ENCODE measurements around the gene DCANP1.

Gene DCANP1

DNA sequence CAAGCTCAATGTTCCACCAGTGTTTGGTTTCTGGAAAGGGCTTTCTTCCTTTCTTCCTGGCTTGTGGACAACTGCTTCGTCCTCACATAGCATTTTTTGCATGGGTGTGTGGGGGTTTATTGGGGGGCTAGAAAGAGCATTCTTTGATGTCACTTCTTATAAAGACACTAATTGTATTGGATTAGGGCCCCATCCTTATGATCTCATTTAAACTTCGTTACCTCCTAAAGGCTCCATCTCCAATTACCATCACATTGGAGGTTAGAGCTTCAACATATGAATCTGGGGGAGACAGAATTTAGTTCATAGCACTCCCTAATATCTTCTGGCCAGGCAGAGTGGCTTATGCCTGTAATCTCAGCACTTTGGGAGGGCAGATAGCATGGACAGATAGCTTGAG lies 42.1 kb downstream of the DCANP1 start:
- TF ChIP-seq POLR2AphosphoS5 (IDR thresholded peaks at IDR 0.05; ENCODE audit: low read depth, low read length) (no peak), TAF1 (IDR thresholded peaks at IDR 0.05; ENCODE audit: borderline replicate concordance, insufficient read depth, low read length) (no peak), FOXP2 (optimal IDR thresholded peaks at IDR 0.05; ENCODE audit: borderline replicate concordance, extremely low read depth, extremely low read length, insufficient read depth) (no peak)
- TF ChIP-seq, protein P1, sequence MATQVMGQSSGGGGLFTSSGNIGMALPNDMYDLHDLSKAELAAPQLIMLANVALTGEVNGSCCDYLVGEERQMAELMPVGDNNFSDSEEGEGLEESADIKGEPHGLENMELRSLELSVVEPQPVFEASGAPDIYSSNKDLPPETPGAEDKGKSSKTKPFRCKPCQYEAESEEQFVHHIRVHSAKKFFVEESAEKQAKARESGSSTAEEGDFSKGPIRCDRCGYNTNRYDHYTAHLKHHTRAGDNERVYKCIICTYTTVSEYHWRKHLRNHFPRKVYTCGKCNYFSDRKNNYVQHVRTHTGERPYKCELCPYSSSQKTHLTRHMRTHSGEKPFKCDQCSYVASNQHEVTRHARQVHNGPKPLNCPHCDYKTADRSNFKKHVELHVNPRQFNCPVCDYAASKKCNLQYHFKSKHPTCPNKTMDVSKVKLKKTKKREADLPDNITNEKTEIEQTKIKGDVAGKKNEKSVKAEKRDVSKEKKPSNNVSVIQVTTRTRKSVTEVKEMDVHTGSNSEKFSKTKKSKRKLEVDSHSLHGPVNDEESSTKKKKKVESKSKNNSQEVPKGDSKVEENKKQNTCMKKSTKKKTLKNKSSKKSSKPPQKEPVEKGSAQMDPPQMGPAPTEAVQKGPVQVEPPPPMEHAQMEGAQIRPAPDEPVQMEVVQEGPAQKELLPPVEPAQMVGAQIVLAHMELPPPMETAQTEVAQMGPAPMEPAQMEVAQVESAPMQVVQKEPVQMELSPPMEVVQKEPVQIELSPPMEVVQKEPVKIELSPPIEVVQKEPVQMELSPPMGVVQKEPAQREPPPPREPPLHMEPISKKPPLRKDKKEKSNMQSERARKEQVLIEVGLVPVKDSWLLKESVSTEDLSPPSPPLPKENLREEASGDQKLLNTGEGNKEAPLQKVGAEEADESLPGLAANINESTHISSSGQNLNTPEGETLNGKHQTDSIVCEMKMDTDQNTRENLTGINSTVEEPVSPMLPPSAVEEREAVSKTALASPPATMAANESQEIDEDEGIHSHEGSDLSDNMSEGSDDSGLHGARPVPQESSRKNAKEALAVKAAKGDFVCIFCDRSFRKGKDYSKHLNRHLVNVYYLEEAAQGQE (IDR thresholded peaks at IDR 0.05; ENCODE audit: insufficient read depth in 1 of 2, low read depth in 2 of 2, low read length in 2 of 2), result no peak

DNA sequence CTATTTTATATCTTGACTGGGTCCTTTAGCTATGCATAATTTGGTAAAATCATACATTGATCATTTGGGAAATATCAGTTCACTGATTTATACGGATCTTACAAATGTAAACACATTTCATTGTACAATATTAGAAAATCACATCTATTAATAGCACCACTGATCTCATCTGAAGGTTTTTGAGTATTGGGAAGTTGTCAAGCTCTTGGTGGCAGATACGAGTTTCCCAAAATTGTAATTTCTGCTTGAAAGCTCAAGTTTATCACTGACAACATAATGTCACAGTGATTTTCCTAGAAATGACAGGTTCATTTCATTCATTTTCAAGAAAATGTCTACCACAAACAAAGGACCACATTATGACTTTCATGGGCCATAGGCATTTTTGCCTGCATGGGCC lies 45.1 kb downstream of the DCANP1 start:
- no peak for TF ChIP-seq FOXP2 (optimal IDR thresholded peaks at IDR 0.05; ENCODE audit: borderline replicate concordance, extremely low read depth, extremely low read length, insufficient read depth)

DNA sequence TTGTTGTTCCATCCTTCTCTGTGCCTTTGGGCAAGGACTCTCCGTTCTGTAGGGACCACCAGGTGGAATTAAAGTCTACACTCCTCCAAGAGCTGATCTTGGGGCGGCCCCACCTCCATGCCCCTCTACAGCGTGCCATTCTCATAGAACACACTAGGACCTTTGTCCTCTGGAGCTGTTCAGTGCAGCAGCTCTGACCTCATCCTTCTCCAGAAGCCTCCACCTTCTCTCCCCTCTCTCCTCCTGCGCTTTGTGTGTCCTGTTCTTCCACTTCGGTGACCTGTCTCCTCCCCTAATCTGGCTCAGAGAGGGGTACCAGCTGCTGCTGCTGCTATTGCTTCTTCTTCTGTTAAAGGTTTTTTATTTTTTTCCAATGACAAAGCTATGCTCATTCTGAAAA lies 46.3 kb downstream of the DCANP1 start:
- no peak for TF ChIP-seq POLR2AphosphoS5 (IDR thresholded peaks at IDR 0.05; ENCODE audit: low read depth, low read length)
- no peak for TF ChIP-seq SIN3A (IDR thresholded peaks at IDR 0.05; ENCODE audit: borderline replicate concordance, insufficient read depth, low read length)
- TF ChIP-seq FOXP2 (optimal IDR thresholded peaks at IDR 0.05; ENCODE audit: borderline replicate concordance, extremely low read depth, extremely low read length, insufficient read depth), result no peak
- TF ChIP-seq, protein P1 (IDR thresholded peaks at IDR 0.05; ENCODE audit: insufficient read depth in 1 of 2, low read depth in 2 of 2, low read length in 2 of 2), result no peak
- TF ChIP-seq TAF1 (IDR thresholded peaks at IDR 0.05; ENCODE audit: borderline replicate concordance, insufficient read depth, low read length), result no peak

DNA sequence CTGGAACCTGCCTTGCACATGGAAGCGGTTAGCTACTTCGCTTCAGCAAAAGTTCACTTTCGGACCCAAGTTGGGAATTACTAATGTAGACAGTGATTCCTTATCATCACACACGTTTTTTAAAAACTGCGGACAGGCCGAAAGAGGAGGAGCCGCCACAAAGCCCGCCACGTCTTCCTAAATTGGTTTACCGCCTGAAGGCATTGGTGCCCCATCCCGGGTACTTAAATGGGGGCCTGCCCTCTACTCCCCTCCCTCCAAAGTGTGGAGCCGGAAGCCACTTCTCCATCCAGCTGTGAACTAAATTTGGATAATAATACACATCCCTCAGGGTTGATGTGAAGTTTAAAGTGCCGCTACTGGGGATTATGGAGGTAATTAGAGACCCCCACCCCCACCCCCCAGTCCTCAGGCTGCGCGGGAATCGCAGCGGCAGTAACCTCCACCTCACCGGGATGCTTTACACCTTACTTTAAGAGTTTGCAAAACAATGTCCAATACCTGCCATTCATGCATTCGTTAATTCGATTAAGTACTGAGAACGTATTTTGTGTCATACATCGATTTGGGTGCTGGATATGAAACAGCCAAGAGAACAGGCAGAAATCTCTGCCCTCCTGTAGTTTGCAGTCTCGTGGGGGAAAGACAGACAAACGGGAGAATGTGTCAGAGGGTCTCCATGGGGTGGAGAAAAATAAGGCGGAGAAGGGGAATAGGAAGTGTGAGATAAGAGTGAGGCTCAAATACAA lies 47.2 kb downstream of the DCANP1 start:
- TF ChIP-seq, protein P1 (IDR thresholded peaks at IDR 0.05; ENCODE audit: insufficient read depth in 1 of 2, low read depth in 2 of 2, low read length in 2 of 2), result no peak
- TF ChIP-seq POLR2AphosphoS5 (IDR thresholded peaks at IDR 0.05; ENCODE audit: low read depth, low read length) (no peak), FOXP2 (optimal IDR thresholded peaks at IDR 0.05; ENCODE audit: borderline replicate concordance, extremely low read depth, extremely low read length, insufficient read depth) (no peak), TAF1 (IDR thresholded peaks at IDR 0.05; ENCODE audit: borderline replicate concordance, insufficient read depth, low read length) (no peak), SIN3A (IDR thresholded peaks at IDR 0.05; ENCODE audit: borderline replicate concordance, insufficient read depth, low read length) (no peak)

DNA sequence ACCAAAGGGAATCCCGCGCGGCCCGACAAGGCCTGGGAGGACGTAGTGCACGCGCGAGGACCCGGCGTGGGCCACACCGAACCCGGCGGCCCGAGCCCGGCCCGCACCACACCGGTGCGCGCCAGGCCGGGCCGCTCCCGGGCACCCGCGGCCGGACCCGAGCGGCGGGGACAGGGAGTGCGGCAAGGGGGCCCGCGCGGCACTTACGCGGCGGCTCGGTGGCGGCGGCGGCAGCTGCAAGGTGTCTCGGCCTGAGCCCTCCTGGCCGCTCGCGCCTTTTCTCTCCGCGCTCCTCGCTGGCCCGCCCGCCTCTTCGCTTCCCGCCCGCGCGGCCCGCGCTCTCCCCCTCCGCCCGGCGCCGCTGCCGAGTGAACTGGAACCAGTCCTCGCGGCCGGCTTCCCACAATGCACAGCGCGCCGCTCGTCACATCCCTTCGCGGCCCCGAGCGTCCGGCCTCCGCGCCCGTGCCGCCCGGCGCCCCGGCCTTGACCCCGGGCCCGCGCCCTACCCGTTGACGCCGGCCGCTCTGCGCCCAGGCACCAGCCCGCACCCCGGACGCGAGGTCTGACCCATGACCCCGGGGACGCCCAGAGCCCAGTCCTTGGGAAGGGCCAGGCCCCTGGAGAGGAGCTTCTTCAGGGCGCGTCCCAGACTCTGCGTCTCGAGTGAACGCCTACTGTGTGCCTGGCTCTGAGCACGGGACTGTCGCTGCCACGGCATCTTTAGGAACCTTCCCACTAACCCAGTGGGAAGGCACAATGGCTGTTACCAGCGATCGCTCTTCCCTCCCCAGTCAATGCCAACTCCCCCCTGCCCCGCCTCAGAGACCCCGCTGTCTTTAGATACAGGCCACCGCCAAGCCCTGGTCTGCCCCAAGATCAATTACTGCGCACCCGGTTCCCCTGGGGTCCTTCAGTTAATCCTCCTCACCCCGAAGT lies 48.0 kb downstream of the DCANP1 start, which contains the start of gene MACROH2A1:
Gene MACROH2A1, minus strand, starts transcription at position 377 of the 939 bp plus-strand sequence. CDS start 10,138 bp downstream, outside the sequence.
- TF ChIP-seq SIN3A (IDR thresholded peaks at IDR 0.05; ENCODE audit: borderline replicate concordance, insufficient read depth, low read length), result no peak
- peak; percentile 74 for TF ChIP-seq POLR2AphosphoS5 (IDR thresholded peaks at IDR 0.05; ENCODE audit: low read depth, low read length)
- TF ChIP-seq, protein P1 (IDR thresholded peaks at IDR 0.05; ENCODE audit: insufficient read depth in 1 of 2, low read depth in 2 of 2, low read length in 2 of 2), result 0 out of 4 replicates have a peak, but pooled peaks of 1 of the 2 experiments have one; percentile 21
- peak; percentile 67 for TF ChIP-seq FOXP2 (optimal IDR thresholded peaks at IDR 0.05; ENCODE audit: borderline replicate concordance, extremely low read depth, extremely low read length, insufficient read depth)
- peak; percentile 83; the same call in 1 of the 2 replicates for TF ChIP-seq TAF1 (IDR thresholded peaks at IDR 0.05; ENCODE audit: borderline replicate concordance, insufficient read depth, low read length)

Data from PFSK-1 (cell line).